A549 treated with AZD2906 at 1 μM for 4 hours (cell line): Measurements from ENCODE around the gene ADH4. TPM values are rescaled to one million over a fixed set of nuclear protein-coding genes. Genes with fewer than 3 reads are reported as not detected.

Source experiments
- total RNA-seq: library from RNA; stranded (reverse); fragments of 200-300 nt; extraction: Qiagen RNA extraction; gene quantifications from 5 replicates; pipeline ENCODE4 v1.2.3, GENCODE V29; 2022

Gene ADH4
- total RNA-seq = not detected in 5 replicates

DNA sequence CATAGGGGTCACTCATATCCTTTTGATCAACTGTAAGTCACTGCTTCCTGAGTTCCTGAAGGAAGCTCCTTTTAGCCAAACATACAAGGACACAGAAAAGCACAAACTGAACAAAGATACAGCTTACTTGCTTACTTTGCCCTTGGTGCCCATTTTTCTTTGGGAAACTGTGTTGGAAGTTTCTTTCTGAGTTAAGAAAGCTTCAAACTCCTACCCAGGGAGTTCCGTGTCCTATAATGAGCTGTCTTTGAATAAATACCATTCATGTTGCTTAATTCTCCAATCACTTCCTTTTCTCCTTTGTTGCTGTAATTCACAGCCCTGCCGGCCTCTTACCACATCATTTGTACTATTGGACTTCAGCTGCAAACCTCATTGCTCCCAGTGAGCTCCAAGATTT, at the start of gene ADH4:
ADH4 (minus strand) TSS at position 228 of the 400 bp plus-strand sequence; CDS start at position 153, 75 bp downstream.

DNA sequence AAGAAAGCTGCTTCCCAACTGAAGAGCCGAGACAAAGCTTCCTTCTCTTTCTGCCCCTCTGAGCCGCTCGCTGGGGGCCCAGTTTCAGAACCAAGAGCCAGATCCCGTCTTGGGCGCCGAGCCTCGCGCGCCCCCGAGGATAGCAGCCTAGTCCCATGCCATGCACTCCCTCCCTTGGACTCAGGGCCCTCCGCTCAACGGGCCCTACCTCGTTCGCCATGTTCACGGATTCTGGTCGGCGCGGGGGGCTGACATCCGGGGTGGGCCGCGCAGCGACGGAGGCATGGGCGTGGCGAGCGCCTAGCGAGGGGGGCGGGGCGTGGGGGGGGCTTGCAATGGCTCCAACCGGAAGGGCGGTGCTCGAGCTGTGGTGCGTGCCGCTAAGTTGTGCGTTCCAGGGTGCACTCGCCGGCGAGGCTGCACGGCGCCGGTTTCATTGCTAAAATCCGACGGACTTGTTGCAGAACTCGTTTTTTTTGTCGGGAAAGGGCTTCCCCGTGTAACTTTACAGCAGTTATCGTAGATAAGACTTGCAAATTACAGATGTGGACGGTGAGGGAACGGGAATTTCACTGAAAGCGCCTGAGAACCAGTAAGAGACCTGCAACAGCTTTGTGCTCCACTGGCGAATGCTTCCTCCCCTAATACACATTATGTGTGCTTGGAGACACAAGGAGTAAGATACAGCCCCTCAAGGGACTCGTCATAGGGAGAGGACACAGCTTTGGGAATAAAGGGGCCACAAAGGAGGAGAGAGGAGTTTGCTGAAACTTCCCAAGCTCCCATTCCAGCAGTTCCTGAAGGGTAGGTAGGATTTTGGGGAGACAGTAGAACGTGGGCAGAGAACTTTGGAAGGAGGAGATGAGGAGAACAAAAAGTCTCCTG, 55.4 kb downstream of the ADH4 start, which contains the start of gene ADH5:
ADH5 (minus strand) TSS at position 308 of the 885 bp plus-strand sequence; CDS start at position 220, 88 bp downstream.

Other genes starting within 250 kb of the ADH4 start
- gene EIF4E, start 215.2 kb downstream of the ADH4 start, total RNA-seq = 64.3 to 146 TPM (median 70.2 TPM) in 5 replicates
- gene METAP1, start 148.6 kb downstream of the ADH4 start, total RNA-seq = 41.6 to 62.0 TPM (median 49.0 TPM) in 5 replicates
- 102 to 144 TPM (median 103 TPM) in 5 replicates for gene ADH5, start 55.5 kb downstream of the ADH4 start, total RNA-seq
- 0.05 to 0.13 TPM in 2 of 5 replicates, not detected in the others for gene ADH6, start 74.9 kb upstream of the ADH4 start, total RNA-seq
- not detected in 5 replicates for gene ADH1A, start 146.7 kb upstream of the ADH4 start, total RNA-seq
- gene ADH1B, start 177.1 kb upstream of the ADH4 start, total RNA-seq = not detected in 5 replicates
- gene ADH1C, start 208.4 kb upstream of the ADH4 start, total RNA-seq = not detected in 5 replicates